GM19023 (cell line): ENCODE measurements around the gene LDLR.
"Not testable (repeated sequence)": the region's sequence is repeated elsewhere in the genome, so short reads cannot be mapped to it uniquely, and the experiment has no call there.

Source experiments
- ATAC-seq: cut with Tn5 transposase; IDR thresholded peaks from one replicate; pipeline ENCODE4 v1.9.1; 2021; ENCODE audit warnings: mild to moderate bottlenecking, moderate library complexity; ENCODE audit not compliant: unreplicated experiment

The LDLR gene

DNA sequence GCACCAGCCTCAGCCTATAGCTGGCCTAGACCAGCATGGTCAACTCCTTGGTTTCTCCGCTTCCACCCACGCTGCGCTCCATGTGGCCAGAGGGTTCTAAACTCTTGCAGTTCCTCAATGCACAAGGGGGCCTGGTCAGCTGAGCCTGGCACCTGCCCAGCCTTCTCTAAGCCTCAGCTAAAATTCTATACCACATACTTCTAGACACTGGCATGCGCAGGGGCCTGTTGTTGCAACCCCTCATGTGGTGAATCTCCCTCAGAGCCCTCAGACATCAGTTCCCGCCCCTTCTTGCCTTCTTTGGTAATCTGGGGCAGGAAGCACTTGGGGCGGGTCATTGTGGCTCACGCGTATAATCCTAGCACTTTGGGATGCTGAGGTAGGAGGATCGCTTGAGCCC is 19.7 kb upstream of the LDLR start:
- ATAC-seq: no peak

DNA sequence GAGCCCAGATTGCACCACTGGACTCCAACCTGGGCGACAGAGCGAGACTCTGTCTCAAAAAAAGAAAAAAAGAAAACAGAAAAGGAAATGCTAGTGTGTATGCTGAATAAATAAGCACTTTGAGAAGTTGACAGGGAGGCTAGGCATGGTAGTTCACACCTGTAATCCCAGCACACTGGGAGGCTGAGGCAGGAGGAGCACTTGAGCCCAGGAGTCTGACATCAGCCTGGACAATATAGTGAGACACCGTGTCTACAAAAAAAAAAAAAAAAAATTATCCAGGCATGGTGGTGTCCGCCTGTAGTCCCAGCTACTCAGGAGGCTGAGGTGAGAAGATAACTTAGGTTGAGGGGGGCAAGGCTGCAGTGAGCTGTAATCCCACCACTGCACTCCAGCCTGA is 19.1 kb upstream of the LDLR start:
- no peak for ATAC-seq

DNA sequence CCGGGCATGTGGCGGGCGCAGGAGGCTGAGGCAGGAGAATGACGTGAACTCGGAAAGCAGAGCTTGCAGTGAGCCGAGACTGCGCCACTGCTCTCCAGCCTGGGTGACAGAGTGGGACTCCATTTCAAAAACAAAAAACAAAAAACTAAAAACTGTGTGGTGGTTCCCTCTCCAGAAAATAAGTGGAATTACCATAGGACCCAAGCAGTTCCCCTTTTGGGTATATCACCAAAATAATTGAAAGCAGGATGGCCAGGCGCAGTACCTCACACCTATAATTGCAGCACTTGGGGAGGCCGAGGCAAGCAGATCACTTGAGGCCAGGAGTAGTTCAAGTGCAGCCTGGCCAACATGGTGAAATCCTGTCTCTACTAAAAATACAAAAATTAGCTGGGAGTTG is 15.7 kb upstream of the LDLR start:
- ATAC-seq: no peak

DNA sequence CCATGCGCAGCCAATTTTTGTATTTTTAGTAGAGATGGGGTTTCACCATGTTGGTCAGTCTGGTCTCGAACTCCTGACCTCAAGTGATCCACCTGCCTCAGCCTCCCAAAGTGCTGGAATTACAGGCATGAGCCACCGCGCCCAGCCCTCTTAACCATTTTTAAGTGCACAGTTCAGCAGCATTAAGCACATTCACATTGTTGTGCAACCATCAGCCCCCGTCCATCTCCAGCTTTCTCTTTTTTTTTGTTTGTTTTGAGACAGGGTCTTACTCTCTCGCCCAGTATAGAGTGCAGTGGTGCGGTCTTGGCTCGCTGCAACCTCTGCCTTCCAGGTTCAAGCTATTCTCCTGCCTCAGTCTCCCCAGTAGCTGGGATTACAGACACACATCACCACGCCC is 12.5 kb upstream of the LDLR start:
- not testable (repeated sequence) for ATAC-seq

DNA sequence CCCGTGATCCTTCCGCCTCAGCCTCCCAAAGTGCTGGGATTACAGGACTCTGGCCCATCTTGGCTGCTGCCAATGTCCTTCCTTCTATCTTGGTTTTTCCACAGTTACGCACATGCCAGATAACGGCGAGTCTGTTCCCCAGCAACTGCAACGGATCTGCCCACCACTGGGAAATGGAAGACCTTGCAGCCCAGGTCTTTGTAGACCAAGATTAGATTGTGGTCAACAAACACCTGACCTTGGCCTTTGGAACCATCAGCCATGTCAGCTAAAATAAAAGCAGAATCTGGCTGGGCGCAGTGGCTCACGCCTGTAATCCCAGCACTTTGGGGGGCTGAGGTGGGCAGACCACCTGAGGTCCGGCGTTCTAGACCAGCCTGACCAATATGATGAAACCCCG is 10.4 kb upstream of the LDLR start:
- no peak for ATAC-seq

DNA sequence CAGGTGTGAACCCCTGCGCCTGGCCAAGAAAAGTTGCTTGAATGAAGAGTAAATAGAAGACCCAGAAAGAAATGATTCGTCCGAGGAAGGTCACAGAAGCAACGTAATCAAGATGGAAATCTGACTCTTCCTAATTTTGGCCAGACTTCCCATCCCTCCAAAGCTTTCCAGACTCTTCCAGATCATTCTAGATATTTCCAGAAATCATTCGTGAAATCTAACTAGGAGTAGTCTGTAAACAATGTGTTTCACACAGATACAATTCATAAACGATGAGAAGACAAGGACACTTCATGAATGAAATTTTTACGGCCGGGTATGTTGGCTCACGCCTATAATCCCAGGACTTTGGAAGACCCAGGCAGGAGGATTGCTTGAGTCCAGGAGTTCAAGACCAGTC is 9.3 kb upstream of the LDLR start:
- no peak for ATAC-seq

DNA sequence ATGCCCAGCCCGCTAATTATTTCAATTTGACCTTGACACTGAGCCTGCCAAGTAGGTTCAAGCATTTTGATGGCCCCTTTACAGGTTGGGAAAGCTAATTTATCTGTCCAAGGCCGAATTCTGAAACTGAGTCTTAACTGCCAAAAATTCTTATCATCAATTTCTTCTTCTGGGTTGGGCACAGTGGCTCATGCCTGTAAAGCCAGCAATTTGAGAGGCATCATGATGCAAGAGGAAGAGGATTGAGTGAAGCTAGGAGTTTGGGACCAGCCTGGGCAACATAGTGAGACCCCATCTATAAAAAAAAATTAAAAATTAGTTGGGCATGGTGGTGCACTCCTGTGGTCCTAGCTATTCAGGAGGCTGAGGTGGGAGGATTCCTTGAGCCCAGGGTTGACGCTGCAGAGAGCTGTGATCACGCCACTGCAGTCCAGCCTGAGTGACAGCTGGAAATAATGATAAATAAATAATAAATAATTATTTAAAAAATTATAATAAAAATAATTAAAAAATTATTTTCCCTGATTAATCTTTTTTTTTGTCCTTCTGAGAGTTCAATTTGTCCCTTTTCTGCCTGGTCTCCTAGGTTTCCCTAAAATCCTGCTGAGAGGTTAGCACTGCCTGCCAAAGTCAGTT is 1.3 kb upstream of the LDLR start:
- ATAC-seq: no peak

DNA sequence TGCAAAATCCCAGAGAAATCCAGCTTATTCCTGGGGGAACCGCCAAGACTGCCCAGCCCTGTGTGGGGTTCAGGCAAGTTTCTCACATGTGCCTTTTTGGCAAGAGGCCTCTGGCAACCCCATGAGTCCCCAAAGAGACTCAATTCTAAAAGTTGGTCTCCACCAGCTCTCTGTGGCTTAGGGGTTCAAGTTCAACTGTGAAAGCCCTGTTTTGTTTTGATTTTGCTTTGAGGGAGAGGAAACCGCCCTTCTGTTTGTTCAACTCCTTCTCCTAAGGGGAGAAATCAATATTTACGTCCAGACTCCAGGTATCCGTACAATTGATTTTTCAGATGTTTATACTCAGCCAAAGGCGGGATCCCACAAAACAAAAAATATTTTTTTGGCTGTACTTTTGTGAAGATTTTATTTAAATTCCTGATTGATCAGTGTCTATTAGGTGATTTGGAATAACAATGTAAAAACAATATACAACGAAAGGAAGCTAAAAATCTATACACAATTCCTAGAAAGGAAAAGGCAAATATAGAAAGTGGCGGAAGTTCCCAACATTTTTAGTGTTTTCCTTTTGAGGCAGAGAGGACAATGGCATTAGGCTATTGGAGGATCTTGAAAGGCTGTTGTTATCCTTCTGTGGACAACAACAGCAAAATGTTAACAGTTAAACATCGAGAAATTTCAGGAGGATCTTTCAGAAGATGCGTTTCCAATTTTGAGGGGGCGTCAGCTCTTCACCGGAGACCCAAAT is 583 bp upstream of the LDLR start:
- no peak for ATAC-seq

DNA sequence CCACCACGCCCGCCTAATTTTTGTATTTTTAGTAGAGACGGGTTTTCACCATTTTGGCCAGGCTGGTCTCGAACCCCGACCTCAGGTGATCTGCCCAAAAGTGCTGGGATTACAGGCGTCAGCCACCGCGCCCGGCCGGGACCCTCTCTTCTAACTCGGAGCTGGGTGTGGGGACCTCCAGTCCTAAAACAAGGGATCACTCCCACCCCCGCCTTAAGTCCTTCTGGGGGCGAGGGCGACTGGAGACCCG is 676 bp downstream of the LDLR start:
- ATAC-seq: not testable (repeated sequence)

DNA sequence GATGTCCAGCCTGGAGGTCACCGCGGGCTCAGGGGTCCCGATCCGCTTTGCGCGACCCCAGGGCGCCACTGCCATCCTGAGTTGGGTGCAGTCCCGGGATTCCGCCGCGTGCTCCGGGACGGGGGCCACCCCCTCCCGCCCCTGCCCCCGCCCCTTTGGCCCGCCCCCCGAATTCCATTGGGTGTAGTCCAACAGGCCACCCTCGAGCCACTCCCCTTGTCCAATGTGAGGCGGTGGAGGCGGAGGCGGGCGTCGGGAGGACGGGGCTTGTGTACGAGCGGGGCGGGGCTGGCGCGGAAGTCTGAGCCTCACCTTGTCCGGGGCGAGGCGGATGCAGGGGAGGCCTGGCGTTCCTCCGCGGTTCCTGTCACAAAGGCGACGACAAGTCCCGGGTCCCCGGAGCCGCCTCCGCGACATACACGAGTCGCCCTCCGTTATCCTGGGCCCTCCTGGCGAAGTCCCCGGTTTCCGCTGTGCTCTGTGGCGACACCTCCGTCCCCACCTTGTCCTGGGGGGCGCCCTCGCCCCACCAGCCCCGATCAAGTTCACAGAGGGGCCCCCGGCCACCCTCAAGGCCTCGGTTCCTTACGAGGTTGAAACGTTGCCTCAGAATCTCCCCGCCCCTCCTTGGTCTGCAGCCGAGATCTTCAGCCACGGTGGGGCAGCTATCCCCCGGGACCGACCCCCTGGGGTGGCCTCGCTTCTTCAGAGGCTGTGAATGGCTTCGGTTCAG is 1.2 kb downstream of the LDLR start:
- peak; percentile 91 for ATAC-seq

DNA sequence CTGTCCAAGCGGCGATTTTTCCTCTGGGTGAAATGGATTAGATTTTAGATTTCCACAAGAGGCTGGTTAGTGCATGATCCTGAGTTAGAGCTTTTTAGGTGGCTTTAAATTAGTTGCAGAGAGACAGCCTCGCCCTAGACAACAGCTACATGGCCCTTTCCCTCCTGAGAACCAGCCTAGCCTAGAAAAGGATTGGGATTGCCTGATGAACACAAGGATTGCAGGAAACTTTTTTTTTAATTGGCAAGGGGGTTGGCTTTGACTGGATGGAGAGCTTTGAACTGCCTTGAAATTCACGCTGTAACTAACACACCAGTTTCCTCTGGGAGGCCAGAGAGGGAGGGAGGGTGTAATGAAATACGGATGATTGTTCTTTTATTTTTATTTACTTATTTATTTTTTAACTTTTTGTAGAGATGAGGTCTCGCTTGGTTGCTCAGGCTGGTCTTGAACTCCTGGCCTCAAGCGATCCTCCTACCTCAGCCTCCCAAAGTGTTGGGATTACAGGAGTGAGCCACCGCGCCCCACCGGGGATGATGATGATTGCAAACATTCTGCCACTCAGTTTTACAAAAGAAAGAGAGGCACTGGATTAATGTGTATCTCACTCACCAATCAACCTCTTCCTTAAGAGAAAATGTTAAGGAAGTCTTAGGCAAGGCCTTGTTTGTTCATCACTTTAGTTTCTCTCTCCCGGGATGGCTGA is 1.9 kb downstream of the LDLR start:
- ATAC-seq: no peak

DNA sequence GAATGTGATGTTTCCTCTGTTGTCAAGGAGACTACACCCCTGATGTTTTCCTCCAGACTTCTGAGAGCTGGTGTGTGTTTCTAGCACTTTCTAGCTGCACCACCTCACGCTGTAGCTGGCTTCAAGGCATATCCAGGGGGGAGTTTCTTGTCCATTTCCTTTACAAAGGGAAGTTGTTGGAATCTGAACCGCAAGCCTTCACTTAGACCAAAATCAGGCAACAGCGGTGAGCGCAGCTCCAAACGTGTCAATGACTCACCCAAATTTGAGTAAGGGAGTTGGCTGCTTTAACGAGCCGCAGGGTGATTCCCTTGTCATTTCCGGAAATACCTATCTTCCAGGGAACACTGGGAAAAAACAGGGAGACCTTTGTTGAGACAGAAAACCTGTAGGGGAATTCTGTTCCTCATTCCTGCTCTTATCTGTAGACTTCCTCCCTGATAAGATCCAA is 2.5 kb downstream of the LDLR start:
- ATAC-seq: no peak

DNA sequence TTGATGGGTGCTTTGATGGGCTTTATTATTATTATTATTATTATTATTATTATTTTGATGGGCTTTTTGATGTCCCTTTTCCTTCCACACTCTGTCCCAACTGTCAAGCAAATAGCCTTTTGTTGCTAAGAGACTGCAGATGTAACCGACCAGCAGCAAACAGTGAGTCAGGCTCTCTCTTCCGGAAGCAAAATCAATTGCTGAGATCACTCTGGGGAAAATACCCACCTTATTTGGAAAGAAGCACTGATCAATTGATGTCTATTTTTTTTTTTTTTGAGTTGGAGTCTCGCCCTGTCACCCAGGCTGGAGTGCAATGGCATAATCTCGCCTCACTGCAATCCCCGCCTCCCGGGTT is 2.9 kb downstream of the LDLR start:
- no peak for ATAC-seq

DNA sequence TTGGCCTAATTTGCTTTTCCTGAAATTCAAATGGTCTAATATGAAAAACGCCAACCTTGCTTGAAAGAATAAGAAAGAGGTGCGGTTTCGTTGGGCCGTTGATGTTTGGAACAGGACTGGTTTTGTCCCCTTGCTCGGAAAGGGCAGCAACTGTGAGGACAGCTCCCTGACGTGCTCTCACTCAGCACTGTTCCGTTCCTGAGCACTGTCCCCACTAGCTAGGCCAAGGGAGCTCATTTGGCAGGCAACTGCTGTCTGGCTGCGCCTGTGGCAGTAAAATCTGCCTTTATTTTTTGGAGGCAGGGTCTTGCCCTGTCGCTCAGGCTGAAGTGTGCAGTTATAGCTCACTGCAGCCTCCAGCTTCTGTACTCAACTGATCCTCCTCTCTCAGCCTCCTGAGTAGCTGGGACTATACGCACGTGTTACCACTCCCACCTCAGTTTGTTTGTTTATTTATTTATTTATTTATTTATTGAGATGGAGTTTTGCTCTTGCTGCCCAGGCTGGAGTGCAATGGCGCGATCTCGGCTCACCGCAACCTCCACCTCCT is 4.5 kb downstream of the LDLR start:
- ATAC-seq: no peak

DNA sequence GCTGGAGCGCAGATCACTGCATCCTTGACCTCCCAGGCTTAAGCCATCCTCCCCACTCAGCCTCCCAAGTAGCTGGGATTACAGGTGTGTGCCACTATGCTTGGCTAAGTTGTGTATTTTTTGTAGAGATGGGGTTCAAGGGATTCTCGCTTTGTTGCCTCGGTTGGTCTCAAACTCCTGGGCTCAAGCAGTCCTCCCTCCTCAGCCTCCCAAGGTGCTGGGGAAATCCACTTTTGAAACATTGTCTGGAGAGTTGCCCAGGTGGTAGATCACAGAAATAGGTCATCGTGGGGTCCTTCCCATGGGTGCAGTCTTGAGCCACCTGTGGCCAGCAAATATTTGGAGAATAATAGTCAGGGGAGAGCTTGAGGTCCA is 5.2 kb downstream of the LDLR start:
- ATAC-seq: no peak

DNA sequence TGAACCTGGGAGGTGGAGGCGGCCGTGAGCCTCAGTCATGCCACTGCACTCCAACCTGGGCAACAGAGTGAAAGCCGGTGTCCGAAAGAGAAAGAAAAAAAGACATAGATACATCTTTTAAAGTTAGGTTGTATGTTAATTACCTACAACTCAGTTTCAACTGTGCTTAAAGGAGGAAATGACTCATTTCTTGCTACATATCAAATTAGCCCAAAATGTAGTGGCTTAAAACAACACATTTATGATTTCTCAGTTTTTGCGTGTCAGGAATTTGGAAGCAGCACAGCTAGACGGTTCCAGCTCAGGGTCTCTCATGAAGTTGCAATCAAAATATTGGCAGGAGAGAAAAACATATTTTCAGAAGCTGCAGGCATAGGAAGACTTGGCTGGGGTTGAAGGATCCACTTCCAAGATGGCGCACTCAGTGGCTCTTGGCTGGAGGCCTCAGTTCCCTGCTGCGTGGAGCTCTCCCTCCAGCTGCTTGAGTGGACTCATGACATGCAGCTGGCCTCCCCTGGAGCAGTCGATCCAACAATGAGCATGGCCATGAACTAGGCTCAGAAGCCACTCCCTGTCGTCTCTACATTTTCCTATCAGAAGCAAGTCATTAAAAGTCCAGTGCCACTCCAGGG is 7.1 kb downstream of the LDLR start:
- no peak for ATAC-seq

DNA sequence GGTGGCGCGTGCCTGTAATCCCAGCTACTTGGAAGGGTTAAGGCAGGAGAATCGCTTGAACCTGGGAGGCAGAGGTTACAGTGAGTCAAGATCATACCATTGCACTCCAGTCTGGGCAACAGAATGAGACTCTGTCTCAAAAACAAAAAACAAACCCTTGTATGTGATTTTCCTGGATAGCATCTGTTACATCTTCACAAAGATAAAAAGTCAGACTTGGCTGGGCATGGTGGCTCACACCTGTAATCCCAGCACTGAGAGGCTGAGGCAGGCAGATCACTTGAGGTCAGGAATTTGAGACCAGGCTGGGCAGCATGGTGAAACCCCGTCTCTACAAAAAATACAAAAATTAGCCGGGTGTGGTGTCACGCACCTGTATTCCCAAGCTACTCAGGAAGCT is 8.1 kb downstream of the LDLR start:
- not testable (repeated sequence) for ATAC-seq

DNA sequence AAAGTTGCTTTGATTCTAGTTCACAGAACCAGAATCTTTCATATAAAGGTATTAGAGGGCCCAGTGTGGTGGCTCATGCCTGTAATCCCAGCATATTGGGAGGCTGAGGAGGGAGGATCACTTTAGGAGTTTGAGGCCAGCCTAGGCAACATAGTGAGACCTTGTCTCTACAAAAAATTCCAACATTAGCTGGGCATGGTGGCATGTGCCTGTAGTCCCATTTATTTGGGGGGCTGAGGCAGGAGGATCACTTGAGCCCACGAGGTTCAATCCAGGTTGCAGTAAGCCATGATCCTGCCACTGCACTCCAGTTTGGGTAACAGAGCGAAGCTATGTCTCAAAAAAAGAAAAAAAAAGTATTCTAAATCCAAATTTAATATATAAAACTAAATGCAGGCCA is 9.1 kb downstream of the LDLR start:
- ATAC-seq: no peak

DNA sequence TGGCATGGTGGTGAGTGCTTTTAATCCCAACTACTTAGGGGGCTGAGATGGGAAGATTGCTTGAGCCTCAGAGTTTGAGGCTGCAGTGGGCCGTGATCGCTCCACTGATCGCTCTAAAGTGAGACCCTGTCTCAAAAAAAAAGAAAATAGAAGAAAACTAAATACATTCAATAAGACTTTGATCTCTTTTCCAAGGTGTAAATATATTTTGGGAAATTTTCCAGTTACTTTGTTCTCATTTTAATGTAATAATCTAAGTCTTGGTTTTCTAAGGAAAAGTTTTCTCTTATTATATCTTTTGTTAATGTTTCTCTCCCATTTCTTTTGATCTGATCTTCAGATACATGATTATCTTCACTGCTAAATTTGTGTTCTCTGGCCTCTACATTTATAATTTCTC is 9.6 kb downstream of the LDLR start:
- no peak for ATAC-seq

DNA sequence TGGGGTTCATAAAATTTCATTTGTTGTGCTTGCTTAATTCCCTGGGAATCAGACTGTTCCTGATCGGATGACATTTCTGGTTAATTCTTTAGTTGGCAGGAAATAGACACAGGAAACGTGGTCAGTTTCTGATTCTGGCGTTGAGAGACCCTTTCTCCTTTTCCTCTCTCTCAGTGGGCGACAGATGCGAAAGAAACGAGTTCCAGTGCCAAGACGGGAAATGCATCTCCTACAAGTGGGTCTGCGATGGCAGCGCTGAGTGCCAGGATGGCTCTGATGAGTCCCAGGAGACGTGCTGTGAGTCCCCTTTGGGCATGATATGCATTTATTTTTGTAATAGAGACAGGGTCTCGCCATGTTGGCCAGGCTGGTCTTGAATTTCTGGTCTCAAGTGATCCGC is 10.8 kb downstream of the LDLR start:
- ATAC-seq: no peak

DNA sequence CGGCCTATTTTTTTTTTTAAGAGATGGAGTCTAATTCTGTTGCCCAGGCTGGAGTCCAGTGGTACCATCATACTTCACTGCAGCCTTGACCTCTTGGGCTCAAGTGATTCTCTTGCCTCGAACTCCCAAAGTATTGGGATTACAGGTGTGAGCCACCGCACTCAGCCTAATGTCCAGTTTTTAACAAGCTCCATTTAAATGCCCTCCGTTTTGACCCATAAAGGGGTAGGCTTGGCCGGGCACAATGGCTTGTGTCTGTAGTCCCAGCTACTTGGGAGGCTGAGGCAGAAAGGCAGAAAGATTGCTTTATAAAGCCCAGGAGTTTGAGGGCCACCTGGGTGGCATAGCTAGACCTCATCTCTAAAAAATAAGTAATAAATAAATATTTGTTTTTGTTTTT is 11.8 kb downstream of the LDLR start:
- no peak for ATAC-seq
